NCI-H2029 treated with DMSO at 0.1 percent for 48 hours (cell line): ENCODE data around the gene PARD3B.

Source experiments
- DNase-seq: peaks from one replicate; lab custom pipeline; 2025; lab: John Stamatoyannopoulos, UW

PARD3B gene

GRCh38 chr2:205655779-205656456, 1110.6 kb downstream of the PARD3B start:
- DNase-seq = no peak

DNA sequence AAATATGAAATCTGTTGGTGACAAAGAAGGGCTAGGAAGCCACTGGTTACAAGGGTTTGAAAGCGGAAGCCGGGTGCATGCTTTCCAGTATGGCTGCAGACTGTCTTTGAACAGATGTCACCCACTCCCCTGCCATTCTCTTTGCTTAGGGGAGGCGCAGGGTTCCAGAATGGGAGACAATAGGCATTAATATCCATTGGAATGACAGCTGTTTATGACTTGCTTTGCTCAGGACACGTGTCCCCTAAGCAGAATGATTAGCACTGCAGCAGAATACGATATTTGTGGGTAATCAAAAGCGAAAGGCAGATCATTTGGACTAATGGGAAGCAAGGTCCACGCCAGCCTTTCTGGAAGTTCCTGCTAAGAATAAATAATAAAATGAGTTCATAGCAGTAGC, 1111.2 kb downstream of the PARD3B start:
- DNase-seq = no peak

GRCh38 chr2:205656941-205657340, 1111.7 kb downstream of the PARD3B start:
- no peak for DNase-seq

- DNase-seq = no peak
Measured at GRCh38 chr2:205657579-205657978, 1112.3 kb downstream of the PARD3B start.

GRCh38 chr2:205658068-205658467, 1112.8 kb downstream of the PARD3B start:
- no peak for DNase-seq

DNA sequence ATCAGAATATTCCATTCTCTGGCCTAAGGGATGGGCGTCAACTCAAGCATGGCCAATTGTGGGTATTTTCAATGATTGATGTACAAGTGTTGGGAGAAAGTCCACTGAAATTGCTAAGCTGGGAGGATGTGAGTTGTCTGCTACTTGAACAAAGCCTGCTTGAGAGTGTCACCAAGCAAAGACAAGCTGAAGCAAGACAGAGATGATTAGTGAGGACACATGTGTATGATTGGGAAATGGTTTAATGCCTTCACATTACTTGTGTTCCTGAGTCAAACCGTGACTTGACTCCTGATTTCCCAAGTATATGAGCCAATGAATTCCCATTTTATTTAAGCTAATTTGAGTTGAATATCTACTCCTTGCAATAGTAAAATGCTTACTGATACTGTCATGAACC, 1113.3 kb downstream of the PARD3B start:
- no peak for DNase-seq

DNA sequence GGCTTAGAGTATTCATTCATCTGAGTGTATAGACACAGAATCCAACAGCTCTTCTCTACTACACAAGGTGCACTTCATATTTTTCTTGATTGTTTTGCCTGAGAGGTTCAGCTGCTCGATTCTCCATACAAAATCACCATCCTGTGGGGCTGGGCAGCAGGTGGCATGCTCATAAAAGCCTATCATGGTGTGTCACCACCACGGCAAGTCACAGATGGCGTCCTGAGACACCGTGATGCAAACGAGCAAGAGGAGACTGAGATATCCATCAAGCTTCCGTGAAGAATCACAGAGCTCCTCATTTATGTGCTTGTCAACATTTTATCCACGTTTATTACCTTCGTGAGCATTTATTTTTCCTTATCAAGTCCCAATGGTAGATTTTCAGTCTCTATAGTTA, 1114.6 kb downstream of the PARD3B start:
- no peak for DNase-seq

GRCh38 chr2:205660521-205661124, 1115.3 kb downstream of the PARD3B start:
- DNase-seq = no peak

- no peak for DNase-seq
Measured at GRCh38 chr2:205661281-205661680, 1116.0 kb downstream of the PARD3B start.

DNA sequence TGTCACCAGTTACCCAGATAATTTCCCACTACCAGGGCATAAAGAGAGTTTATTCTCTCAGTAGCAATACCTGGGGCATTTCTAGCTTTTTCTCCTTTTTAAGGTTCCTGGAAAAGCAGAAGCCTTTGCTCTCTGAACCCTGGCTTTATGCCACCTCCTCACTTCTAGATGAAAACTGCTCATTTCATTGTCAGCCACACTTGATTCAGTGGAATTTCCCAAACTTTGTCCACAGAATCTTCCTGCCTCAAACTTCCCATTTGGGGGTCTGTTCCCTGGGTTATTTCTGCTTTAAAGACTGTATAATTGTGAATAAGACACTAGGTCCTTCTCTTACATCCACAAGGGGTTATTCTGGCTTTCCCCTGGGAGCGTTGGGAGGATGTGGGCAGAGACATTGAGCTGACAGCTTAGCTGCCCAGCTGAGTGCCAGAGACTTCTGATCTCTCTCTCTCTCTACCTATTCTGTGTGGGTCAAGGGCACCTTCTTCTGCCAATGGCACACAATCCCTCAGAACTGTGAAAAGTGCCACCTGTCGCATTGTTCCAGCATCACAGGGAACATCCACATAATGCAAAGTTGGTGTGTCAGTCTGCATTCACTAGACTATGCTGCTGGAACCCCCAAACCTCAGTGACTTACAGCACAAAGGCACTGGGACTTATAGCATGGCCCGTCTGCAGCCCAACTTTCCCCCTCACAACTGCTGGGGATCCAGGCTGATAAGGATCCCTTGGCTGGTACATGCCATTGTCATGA, 1117.1 kb downstream of the PARD3B start:
- DNase-seq = no peak

DNA sequence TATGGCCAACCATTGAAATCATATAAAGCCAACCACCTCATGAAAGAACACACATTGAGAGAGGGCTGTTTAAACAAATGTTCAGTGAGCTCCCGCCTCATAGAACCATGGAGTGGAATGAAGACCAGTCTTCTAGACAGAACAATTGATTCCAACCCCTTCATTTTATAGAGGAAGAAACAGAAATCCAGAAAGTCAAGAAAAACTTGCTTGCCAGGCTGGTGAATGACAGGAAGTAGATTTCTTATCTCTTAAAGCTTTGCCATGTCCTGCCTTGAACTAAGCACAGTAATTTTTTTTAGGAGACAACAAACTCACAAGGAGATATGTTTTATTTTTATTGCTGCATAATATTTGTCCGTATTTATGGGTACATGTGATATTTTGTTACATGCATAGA, 1120.5 kb downstream of the PARD3B start:
- DNase-seq = no peak
